Activated CD4-positive, alpha-beta memory T cell treated with anti-CD3 and anti-CD28 coated beads for 36 hours (primary cell): Measurements from ENCODE around the gene TNS4. TPM values are rescaled to one million over a fixed set of nuclear protein-coding genes. Genes with fewer than 3 reads are reported as not detected.
A peak's percentile ranks its signal among the peaks of the same experiment; 100 is the strongest.

Experiments
- CTCF ChIA-PET: fragments of 350-600 bp; sonication (Branson Sonifier 250); formaldehyde crosslinking; loops from one replicate; lab custom pipeline; 2021; ENCODE audit warnings: antibody characterized with exemption, inconsistent platforms; lab: Charles Lee
- POLR2A ChIA-PET: fragments of 350-600 bp; sonication (Branson Sonifier 250); formaldehyde crosslinking; loops from one replicate; lab custom pipeline; 2021; ENCODE audit warnings: antibody characterized with exemption; lab: Charles Lee
- DNase-seq: peaks from one replicate; pipeline ENCODE4 v3.0.0-alpha.2; 2020
- H3K27ac Mint-ChIP-seq: one replicate; pipeline ENCODE4 v1.8.0; 2021; ENCODE audit warnings: mixed read lengths
- H3K27me3 Mint-ChIP-seq: one replicate; pipeline ENCODE4 v1.8.0; 2021; ENCODE audit warnings: mixed read lengths
- H3K36me3 Mint-ChIP-seq: one replicate; pipeline ENCODE4 v1.8.0; 2021; ENCODE audit warnings: mixed read lengths
- H3K4me1 Mint-ChIP-seq: one replicate; pipeline ENCODE4 v1.8.0; 2021; ENCODE audit warnings: low read depth, mixed read lengths
- H3K4me3 Mint-ChIP-seq: one replicate; pipeline ENCODE4 v1.8.0; 2021; ENCODE audit warnings: mild to moderate bottlenecking, mixed read lengths
- H3K9me3 Mint-ChIP-seq: one replicate; pipeline ENCODE4 v1.8.0; 2021; ENCODE audit warnings: mixed read lengths
- intact Hi-C: fragments of 100-400 bp; cut with micrococcal nuclease; formaldehyde crosslinking; loops from one replicate; pipeline ENCODE4 v1.15.1; 2023
- total RNA-seq, 2 experiments: library from RNA; stranded (reverse); gene quantifications; one replicate each; pipeline ENCODE4 v1.2.3, GENCODE V29; 2021

TNS4 gene
- total RNA-seq, 2 experiments from 2014 or later = 14.5 to 15.2 TPM

- Mint-ChIP-seq H3K27me3 (no peaks in the 10 kb centered on the region), H3K4me3 (no peak overlapping the region), H3K36me3 (peaks cover 50% of the 10 kb centered on the region), H3K27ac (no peak overlapping the region), H3K4me1 (peaks cover 37% of the 10 kb centered on the region), H3K9me3 (peaks cover 27% of the 10 kb centered on the region)
- ChIA-PET CTCF (interaction anchor here (1.0 to 2.5 kb wide), 2 partner anchors 8 to 48 kb away, joined by 5 to 20 read pairs; no protein-coding TSS in a partner anchor), POLR2A (no interaction called here)
- intact Hi-C loops = no loop called here
- DNase-seq = no peak
Measured at GRCh38 chr17:40524243-40524965, 23.0 kb upstream of the TNS4 start.

GRCh38 chr17:40522961-40523310, 21.5 kb upstream of the TNS4 start:
- H3K9me3 Mint-ChIP-seq = peaks cover 27% of the 10 kb centered on the region
- ChIA-PET POLR2A (no interaction called here), CTCF (interaction anchor here (1.0 to 2.5 kb wide), 4 partner anchors 10 to 169 kb away, joined by 3 to 20 read pairs (median 4); no protein-coding TSS in a partner anchor)
- intact Hi-C loops = no loop called here
- H3K27ac Mint-ChIP-seq = no peak overlapping the region
- H3K4me1 Mint-ChIP-seq = peaks cover 39% of the 10 kb centered on the region
- H3K27me3 Mint-ChIP-seq = no peaks in the 10 kb centered on the region
- peaks cover 55% of the 10 kb centered on the region for H3K36me3 Mint-ChIP-seq
- DNase-seq = no peak
- no peak overlapping the region for H3K4me3 Mint-ChIP-seq

GRCh38 chr17:40522250-40522960, 21.0 kb upstream of the TNS4 start:
- no peaks in the 10 kb centered on the region for H3K27me3 Mint-ChIP-seq
- no peak overlapping the region for H3K4me3 Mint-ChIP-seq
- intact Hi-C loops = no loop called here
- CTCF ChIA-PET = interaction anchor here (0.6 to 2.5 kb wide), 6 partner anchors 10 to 168 kb away, joined by 3 to 20 read pairs (median 4); no protein-coding TSS in a partner anchor
- H3K9me3 Mint-ChIP-seq = peaks cover 27% of the 10 kb centered on the region
- peaks cover 57% of the 10 kb centered on the region for H3K36me3 Mint-ChIP-seq
- H3K27ac Mint-ChIP-seq = no peak overlapping the region
- H3K4me1 Mint-ChIP-seq = peaks cover 41% of the 10 kb centered on the region
- POLR2A ChIA-PET = no interaction called here
- no peak for DNase-seq

- POLR2A ChIA-PET = no interaction called here
- intact Hi-C loops = no loop called here
Measured at GRCh38 chr17:40520991-40521453, 19.6 kb upstream of the TNS4 start.

GRCh38 chr17:40519089-40519775, 17.8 kb upstream of the TNS4 start:
- Mint-ChIP-seq H3K4me1 (peaks cover 68% of the 10 kb centered on the region), H3K36me3 (peaks cover 49% of the 10 kb centered on the region), H3K9me3 (peaks cover 6% of the 10 kb centered on the region), H3K27ac (peak overlapping the region; percentile 70), H3K27me3 (no peaks in the 10 kb centered on the region), H3K4me3 (peak overlapping the region; percentile 73)
- intact Hi-C loops = no loop called here
- no peak for DNase-seq
- CTCF ChIA-PET = interaction anchor here (1.4 to 2.9 kb wide), 3 partner anchors 14 to 156 kb away, joined by 8 to 10 read pairs (median 9); no protein-coding TSS in a partner anchor
- POLR2A ChIA-PET = interaction anchor here (0.8 to 1.0 kb wide), 2 partner anchors 39 to 43 kb away, joined by 3 read pairs; no protein-coding TSS in a partner anchor

More at GRCh38 chr17:40520991-40521453, 19.6 kb upstream of the TNS4 start:
- Mint-ChIP-seq H3K36me3 (peaks cover 63% of the 10 kb centered on the region), H3K27ac (peak overlapping the region; percentile 66), H3K9me3 (peaks cover 24% of the 10 kb centered on the region), H3K4me3 (peak overlapping the region; percentile 24), H3K4me1 (peaks cover 54% of the 10 kb centered on the region), H3K27me3 (no peaks in the 10 kb centered on the region)
- CTCF ChIA-PET = interaction anchor here (0.9 to 1.6 kb wide), 2 partner anchors 13 to 39 kb away, joined by 3 to 4 read pairs; no protein-coding TSS in a partner anchor
- no peak for DNase-seq

GRCh38 chr17:40518401-40519088, 17.1 kb upstream of the TNS4 start:
- no peak for DNase-seq
- H3K27me3 Mint-ChIP-seq = no peaks in the 10 kb centered on the region
- intact Hi-C loops = no loop called here
- peaks cover 2% of the 10 kb centered on the region for H3K9me3 Mint-ChIP-seq
- H3K27ac Mint-ChIP-seq = peak overlapping the region; percentile 70
- H3K4me1 Mint-ChIP-seq = peaks cover 68% of the 10 kb centered on the region
- peak overlapping the region; percentile 73 for H3K4me3 Mint-ChIP-seq
- H3K36me3 Mint-ChIP-seq = peaks cover 42% of the 10 kb centered on the region
- ChIA-PET CTCF (interaction anchor here (1.4 to 2.9 kb wide), 6 partner anchors 14 to 156 kb away, joined by 4 to 37 read pairs (median 8); partner anchors contain the start of gene IGFBP4), POLR2A (interaction anchor here (0.8 to 2.1 kb wide), 3 partner anchors 13 to 43 kb away, joined by 3 to 19 read pairs (median 5); no protein-coding TSS in a partner anchor)

GRCh38 chr17:40517981-40518380, 16.6 kb upstream of the TNS4 start:
- H3K27ac Mint-ChIP-seq = peak overlapping the region; percentile 70
- CTCF ChIA-PET = interaction anchor here (0.9 to 2.9 kb wide), 7 partner anchors 14 to 155 kb away, joined by 3 to 37 read pairs (median 5); partner anchors contain the start of gene IGFBP4
- no peak for DNase-seq
- intact Hi-C loops = no loop called here
- H3K36me3 Mint-ChIP-seq = peaks cover 37% of the 10 kb centered on the region
- peaks cover 64% of the 10 kb centered on the region for H3K4me1 Mint-ChIP-seq
- no peaks in the 10 kb centered on the region for H3K9me3 Mint-ChIP-seq
- POLR2A ChIA-PET = interaction anchor here (0.9 to 2.1 kb wide), 9 partner anchors 8 to 100 kb away, joined by 3 to 19 read pairs (median 4); no protein-coding TSS in a partner anchor
- H3K27me3 Mint-ChIP-seq = no peaks in the 10 kb centered on the region
- peak overlapping the region; percentile 73 for H3K4me3 Mint-ChIP-seq

- Mint-ChIP-seq H3K27ac (peak overlapping the region; percentile 85), H3K4me1 (peaks cover 64% of the 10 kb centered on the region)
Measured at GRCh38 chr17:40517286-40517662, 15.9 kb upstream of the TNS4 start.

GRCh38 chr17:40516581-40517285, 15.3 kb upstream of the TNS4 start:
- Mint-ChIP-seq H3K4me1 (peaks cover 60% of the 10 kb centered on the region), H3K27me3 (no peaks in the 10 kb centered on the region), H3K9me3 (no peaks in the 10 kb centered on the region), H3K4me3 (peak overlapping the region; percentile 82), H3K27ac (peak overlapping the region; percentile 85), H3K36me3 (peaks cover 26% of the 10 kb centered on the region)
- peak; percentile 83 for DNase-seq
- ChIA-PET POLR2A (interaction anchor here (0.6 to 2.1 kb wide), 12 partner anchors 9 to 99 kb away, joined by 3 to 19 read pairs (median 4); no protein-coding TSS in a partner anchor), CTCF (interaction anchor here (0.9 to 2.9 kb wide), 7 partner anchors 16 to 154 kb away, joined by 3 to 37 read pairs (median 5); partner anchors contain the start of gene IGFBP4)
- intact Hi-C loops = loop anchor here (1.0 kb wide), 2 partner anchors 15 to 46 kb away; no protein-coding TSS in a partner anchor

More at GRCh38 chr17:40517286-40517662, 15.9 kb upstream of the TNS4 start:
- ChIA-PET POLR2A (interaction anchor here (0.7 to 2.1 kb wide), 12 partner anchors 9 to 99 kb away, joined by 3 to 19 read pairs (median 4); no protein-coding TSS in a partner anchor), CTCF (interaction anchor here (0.9 to 2.9 kb wide), 7 partner anchors 15 to 154 kb away, joined by 3 to 37 read pairs (median 5); partner anchors contain the start of gene IGFBP4)
- H3K36me3 Mint-ChIP-seq = peaks cover 30% of the 10 kb centered on the region
- H3K4me3 Mint-ChIP-seq = peak overlapping the region; percentile 82
- no peaks in the 10 kb centered on the region for H3K9me3 Mint-ChIP-seq
- DNase-seq = no peak
- intact Hi-C loops = no loop called here
- no peaks in the 10 kb centered on the region for H3K27me3 Mint-ChIP-seq

- CTCF ChIA-PET = interaction anchor here (2.1 kb wide), 1 partner anchor 18 kb away, joined by 6 read pairs; no protein-coding TSS in a partner anchor
- intact Hi-C loops = loop anchor here (1.0 kb wide), 3 partner anchors 16 to 47 kb away; no protein-coding TSS in a partner anchor
- peak overlapping the region; percentile 27 for H3K4me3 Mint-ChIP-seq
- no peaks in the 10 kb centered on the region for H3K27me3 Mint-ChIP-seq
- POLR2A ChIA-PET = no interaction called here
- H3K4me1 Mint-ChIP-seq = peaks cover 52% of the 10 kb centered on the region
- peaks cover 19% of the 10 kb centered on the region for H3K36me3 Mint-ChIP-seq
- H3K9me3 Mint-ChIP-seq = no peaks in the 10 kb centered on the region
- H3K27ac Mint-ChIP-seq = peak overlapping the region; percentile 85
- peak; percentile 71 for DNase-seq
Measured at GRCh38 chr17:40515491-40516041, 14.1 kb upstream of the TNS4 start.
